H1 (cell line): ENCODE data around the gene TUT1. TPM values are rescaled to one million over a fixed set of nuclear protein-coding genes. Genes with fewer than 3 reads are reported as not detected.

Source experiments
- BCL11A ChIP-seq, 2 experiments: IDR thresholded peaks; one replicate each; pipeline ENCODE4 v1.6.1; 2011; ENCODE audit warnings: low read depth in 2 of 2, low read length in 2 of 2, mild to moderate bottlenecking in 2 of 2
- CTBP2 ChIP-seq: IDR thresholded peaks from 2 replicates; pipeline ENCODE4 v1.7.0; 2011; ENCODE audit warnings: borderline replicate concordance, mild to moderate bottlenecking, moderate library complexity, mixed read lengths, low read length; ENCODE audit not compliant: insufficient read depth, insufficient read length
- NANOG ChIP-seq: IDR thresholded peaks from 2 replicates; pipeline ENCODE4 v1.6.1; 2011; ENCODE audit warnings: low read length, low read depth, mild to moderate bottlenecking, inconsistent platforms; ENCODE audit not compliant: insufficient read depth, poor library complexity, severe bottlenecking
- POLR2AphosphoS5 ChIP-seq: IDR thresholded peaks from 2 replicates; pipeline ENCODE4 v1.6.1; 2011; ENCODE audit warnings: low read depth, low read length
- SRF ChIP-seq: IDR thresholded peaks from 2 replicates; pipeline ENCODE4 v1.6.1; 2011; ENCODE audit warnings: mild to moderate bottlenecking, low read depth, low read length, moderate library complexity
- polyA plus RNA-seq, 7 experiments: library from polyadenylated mRNA; depleted of rRNA in 3 of 7; stranded (reverse) in 5 of 7; unstranded in 2 of 7; fragments of >200 nt in 5 of 7; fragments of 200-250 nt in 2 of 7; gene quantifications; 1 replicate in 5 of 7; 2 replicates in 1 of 7; 4 replicates in 1 of 7; pipeline versions ENCODE4 v1.2.1 to v1.2.3, GENCODE V29; 2011 to 2013; ENCODE audit warnings: missing spikeins in 2 of 7, mixed read lengths in 2 of 7
- total RNA-seq: library from RNA; stranded (reverse); fragmentation: NEBNext Ultra II Directional; extraction: Animal tissue kit (Norgen Biotek cat#: 25700); gene quantifications from 2 replicates; pipeline ENCODE4 v1.2.1, GENCODE V29; 2021

Gene TUT1
- total and polyA plus RNA-seq, 2 of the 8 experiments (the other 6 are each of a cell fraction or from before 2014, with no cell fraction given) = 17.8 to 24.6 TPM

- TF ChIP-seq SRF (no peak), NANOG (no peak), POLR2AphosphoS5 (no peak; the same call in 1 of the 2 replicates), BCL11A (IDR thresholded peaks at IDR 0.05; ENCODE audit: low read depth in 2 of 2, low read length in 2 of 2) (no peak), CTBP2 (no peak)
Measured at GRCh38 chr11:62573592-62574362, 17.5 kb downstream of the TUT1 start, which contains the start of gene EEF1G (continued).
